COR-L47 (cell line): ENCODE results near the gene RFPL2.
"Not testable (repeated sequence)": the region's sequence is repeated elsewhere in the genome, so short reads cannot be mapped to it uniquely, and the experiment has no call there.

Experiments
- DNase-seq: peaks from one replicate; lab custom pipeline; 2025; lab: John Stamatoyannopoulos, UW

Gene RFPL2

DNA sequence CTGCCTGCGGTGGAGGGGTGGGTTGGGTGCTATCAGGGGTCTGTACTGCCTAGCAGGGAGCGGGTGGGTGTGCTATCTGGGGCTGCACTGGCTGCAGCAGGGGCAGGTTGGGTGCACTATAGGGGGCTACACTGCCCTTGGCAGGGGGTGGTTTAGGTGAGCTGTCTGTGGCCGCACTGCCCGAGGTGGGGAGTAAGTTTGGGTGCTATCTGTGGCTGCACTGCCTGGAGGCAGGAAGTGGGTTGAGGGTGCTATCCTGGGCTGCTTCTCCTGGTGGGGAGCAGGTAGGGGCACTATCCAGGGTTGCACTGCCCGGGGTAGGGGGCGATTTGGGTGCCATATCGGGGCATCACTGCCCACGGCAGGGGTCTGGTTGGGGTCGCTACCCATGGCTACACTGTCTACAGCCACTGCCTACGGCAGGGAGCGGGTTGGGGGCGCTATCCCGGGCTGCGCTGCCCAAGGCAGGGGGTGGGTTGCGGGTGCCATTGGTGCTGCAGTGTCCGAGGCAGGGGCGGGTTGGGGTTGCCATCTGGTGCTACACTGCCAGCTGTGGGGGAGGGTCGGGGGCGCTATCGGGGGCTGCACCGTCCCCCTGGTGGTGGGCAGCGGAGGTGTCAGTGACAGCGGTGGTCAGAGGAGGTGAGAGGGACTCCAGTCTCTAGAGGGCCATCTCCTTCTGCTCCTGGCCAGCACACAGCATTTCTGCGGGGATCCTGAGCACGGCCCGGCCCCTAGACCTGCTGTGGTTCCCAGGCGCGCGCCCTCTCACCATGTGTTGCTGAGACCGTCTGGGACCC lies 1.3 kb upstream of the RFPL2 start:
- DNase-seq, result no peak

DNA sequence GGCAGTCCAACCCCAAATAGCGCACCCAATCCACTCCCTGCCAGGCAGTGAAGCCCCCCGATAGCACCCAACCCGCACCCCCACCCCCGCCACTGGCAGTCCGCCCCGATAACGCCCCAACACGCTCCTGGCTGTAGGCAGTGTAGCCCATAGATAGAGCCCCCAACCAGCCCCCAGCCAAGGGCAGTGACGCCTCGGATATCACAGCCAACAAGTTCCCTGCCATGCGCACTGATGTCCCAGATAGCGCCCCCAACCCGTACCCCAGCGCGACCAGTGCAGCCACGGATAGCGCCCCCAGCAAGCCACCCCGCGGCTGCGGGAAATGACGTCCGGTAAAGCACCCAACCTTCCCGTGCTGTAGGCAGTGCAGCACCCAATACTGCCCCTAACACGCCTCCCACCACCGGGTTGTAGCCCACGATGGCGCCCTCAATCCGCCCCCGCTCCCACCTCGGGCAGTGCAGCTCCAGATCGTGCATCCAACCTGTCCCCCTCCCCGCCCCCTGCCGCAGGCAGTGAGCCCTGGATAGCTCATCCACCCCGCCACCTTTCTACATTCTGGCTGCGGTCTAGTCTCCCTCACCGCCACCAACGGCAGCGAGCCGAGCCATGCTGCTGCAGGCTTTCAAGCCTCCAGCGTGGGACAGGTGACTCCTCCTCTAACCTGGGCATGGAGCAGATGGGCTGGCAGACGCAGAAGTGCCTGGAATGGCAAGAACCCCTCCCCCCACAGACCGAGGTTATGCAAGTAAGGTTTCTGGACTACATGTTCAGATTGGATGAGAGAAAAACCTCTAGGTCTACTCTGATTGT lies 625 bp downstream of the RFPL2 start:
- DNase-seq, result peak; percentile 16

DNA sequence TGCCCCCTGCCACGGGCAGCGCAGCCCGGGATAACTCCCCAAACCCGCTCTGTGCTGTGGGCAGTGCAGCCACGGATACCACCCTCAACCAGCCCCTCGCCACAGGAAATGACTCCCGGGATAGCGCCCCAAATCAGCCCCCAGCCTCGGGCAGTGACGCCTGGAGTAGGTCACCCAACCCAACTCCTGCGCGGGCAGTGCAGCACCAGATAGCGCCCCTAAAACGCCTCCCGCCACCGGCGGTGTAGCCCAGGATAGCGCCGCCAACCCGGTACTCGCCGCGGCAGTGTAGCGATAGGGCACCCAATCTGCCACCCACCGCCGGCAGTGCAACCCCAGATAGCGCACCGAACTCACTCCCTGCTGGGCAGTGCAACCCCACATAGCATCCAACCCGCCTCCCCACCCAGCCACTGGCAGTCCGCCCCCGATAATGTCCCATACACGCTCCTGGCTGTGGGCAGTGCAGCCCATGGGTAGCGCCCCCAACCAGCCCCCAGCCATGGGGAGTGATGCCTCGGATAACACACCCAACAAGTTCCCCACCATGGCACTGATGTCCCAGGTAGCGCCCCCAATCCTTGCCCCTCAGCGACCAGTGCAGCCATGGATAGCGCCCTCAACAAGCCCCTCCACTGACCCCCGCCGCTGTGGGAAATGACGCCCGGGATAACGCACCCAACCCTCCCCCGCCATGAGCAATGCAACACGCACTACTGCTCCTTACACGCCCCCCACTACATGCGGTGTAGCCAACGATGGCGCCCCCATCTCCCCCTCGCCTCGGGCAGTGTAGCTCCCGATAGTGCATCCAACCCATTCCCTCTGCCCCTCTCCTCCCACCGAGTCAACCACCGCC lies 1.5 kb downstream of the RFPL2 start:
- DNase-seq, result no peak

- peak; percentile 76 for DNase-seq
These were observed 2.2 kb downstream of the RFPL2 start for GRCh38 chr22:32202539-32203180.

DNA sequence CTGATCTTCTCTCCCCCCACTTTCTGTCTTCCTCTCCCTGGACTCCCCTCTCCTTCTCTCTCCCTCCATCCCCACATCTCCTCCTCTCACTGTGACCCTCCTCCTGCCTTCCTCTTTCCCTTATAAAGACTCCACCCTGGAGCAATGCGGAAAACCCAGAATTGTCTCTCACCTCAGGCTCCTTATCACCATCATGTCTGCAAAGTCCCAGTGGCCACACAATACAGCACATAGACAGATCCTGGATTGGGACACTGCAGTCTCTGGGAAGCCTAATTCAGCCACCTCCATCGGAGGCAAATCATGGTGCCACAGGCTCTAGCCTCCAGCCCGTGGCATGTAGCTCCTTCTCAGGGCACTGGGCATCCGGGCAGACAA lies 2.7 kb downstream of the RFPL2 start:
- no peak for DNase-seq

- no peak for DNase-seq
These were observed 4.1 kb downstream of the RFPL2 start for GRCh38 chr22:32200752-32201151.

- DNase-seq, result no peak
These were observed 4.9 kb downstream of the RFPL2 start for GRCh38 chr22:32199961-32200360.

DNA sequence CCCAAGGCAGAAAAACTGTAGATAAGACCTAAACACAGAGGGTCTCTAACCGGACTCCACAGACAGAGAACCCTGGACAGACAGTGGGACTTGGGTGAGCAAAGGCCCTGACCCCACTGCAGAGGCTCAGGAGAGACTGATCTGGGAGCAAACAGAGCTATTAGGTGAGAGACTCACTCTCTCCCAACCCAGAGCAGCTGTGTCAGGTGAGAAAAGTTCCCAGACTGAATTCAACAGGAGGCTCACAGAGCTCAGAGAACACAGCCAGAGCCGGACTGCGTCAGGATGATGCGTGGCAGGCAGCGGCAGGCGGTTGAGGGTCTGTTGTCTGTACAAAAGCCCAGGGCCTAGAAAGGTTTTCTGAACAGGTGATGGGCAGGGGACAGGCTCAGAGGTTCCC lies 5.5 kb downstream of the RFPL2 start:
- no peak for DNase-seq

DNA sequence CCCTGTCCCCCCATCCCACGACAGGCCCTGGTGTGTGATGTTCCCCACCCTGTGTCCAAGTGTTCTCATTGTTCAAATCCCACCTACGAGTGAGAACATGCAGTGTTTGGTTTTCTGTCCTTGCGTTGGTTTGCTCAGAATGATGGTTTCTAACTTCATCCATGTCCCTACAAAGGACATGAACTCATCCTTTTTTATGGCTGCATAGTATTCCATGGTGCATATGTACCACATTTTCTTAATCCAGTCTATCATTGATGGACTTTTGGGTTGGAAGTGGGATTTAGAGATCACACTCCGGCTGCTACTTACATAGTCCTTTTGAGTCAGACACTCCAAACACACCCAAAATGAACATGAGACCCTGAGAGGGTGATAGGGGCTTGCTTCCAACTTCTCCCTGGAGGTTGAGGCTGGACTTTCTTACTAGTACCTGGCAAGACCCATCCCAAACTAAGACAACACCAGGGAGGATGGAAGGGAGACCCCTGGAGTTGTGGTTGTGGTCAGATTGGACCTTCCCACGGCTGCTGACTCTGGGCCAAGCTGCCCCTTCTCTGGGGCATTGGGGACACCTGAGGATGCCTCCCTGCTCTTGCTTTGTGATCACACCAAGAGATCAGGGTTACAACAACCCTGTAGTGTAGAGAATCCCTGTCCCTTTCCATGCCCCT lies 7.2 kb downstream of the RFPL2 start:
- not testable (repeated sequence) for DNase-seq

DNA sequence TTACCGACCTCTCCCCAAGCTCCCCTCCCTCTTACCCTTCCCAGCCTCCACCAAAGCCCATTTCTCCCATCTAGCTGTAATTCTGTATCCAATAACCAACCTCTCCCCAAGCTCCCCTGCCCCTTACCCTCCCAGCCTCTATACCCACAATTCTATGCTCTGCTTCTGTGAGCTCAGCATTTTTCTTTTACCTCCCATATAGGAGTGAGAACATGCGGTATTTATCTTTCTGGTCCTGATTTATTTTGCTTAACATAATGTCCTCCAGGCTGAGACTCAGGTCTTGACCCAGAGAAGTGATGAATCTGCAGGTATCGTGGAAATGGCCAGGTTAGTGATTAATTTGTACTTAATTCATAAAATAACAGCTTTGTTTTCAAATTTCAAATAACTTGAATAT lies 9.0 kb downstream of the RFPL2 start:
- DNase-seq, result not testable (repeated sequence)

DNA sequence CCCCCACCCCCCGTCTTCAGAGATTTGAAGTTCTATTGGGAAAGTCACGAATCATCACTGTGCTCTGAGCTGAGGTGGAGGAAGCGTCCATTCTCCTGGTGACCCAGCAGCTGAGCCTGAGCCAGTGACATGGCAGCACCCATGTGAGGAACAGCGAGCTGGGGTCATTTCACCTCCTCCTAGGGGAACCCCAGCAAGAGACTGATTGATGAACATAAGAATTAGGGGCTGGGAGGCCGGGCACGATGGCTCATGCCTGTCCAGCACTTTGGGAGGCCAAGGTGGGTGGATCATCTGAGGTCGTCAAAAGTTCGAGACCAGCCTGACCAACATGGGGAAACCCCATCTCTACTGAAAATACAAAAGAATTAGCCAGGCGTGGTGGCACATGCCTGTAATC lies 11.5 kb downstream of the RFPL2 start:
- DNase-seq, result not testable (repeated sequence)

DNA sequence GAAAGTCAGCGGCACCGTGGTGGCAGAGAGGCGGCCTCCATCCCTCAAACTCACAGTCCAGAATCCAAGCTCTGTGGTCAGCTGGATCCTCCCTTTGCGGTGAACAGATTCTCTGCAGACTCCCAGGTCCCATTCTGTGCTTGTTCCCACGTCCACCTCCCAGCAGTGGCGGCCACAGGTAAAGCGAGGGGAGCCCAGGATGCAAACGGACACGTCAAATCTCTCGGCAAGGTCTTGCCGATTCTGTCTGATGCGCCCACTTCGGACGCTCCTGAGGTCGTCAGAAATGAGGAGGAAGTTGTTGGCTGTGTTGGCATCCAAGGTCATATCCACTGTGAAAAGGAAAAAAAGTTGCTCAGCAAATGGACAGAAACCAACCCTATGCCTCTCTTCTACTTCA lies 13.9 kb downstream of the RFPL2 start:
- DNase-seq, result not testable (repeated sequence)

GRCh38 chr22:32185821-32186220 lies 19.1 kb downstream of the RFPL2 start:
- DNase-seq, result no peak

DNA sequence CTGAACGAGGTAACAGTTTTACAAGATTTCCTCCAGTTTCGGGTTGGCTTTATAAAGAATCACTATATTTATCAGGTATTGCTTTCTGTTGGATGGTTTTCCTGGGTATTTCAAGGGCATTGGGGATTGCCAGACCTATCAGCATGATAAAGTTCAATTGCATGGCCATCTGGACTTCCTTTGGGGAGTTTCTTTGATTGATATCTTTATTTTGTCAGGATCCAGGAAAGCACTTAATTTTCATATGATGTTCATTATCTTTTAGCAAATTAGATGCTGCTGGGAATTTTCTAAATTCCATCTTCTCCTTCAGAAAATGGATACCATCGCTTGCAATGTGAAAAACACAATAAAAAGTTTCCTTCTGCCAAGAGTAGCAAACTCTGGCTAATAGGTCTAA lies 21.2 kb downstream of the RFPL2 start:
- no peak for DNase-seq

DNA sequence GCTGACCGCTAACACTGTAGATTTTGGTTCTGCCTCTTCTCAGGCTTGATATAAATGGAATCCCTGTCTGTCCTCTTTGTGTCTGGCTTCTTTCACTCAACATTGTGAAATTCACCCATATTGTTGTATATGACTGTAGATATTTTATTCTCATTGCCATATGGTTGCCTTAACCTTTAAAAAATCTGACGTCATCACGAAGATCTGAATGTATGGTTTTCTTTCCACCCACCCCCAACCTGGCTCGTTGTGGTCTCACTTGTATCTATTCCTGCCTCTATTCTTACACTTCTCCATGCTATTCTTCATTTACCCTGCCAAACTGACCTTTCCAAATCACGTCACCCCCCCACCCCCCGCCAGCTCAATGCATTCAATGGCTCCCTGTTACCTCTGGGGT lies 23.8 kb downstream of the RFPL2 start:
- no peak for DNase-seq

DNA sequence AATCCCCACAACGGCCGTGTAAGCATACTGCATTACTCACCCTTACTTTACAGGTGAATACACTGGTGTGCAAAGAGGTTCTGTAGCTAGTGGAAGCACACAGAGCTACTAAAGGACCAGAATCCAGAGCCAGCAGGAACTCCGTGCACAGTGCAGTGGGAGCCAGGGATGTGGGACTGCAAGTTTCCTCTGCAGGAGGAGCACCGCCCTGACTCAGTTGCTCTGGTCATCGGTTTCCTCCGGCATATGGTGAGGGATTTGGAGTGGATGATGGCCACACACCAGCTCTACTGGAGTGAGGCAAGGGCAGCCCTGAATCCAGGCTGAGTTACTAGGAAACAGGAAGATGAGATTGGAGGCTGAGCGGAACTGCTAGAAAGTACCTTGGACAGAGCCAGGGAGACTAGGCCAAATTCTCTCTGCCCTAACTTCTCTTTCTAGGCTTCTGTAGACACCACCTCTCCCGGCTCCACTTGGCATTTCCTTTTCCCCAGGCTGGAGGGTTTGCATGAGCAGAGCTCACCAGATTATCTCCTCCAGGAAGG lies 27.6 kb downstream of the RFPL2 start:
- DNase-seq, result no peak

DNA sequence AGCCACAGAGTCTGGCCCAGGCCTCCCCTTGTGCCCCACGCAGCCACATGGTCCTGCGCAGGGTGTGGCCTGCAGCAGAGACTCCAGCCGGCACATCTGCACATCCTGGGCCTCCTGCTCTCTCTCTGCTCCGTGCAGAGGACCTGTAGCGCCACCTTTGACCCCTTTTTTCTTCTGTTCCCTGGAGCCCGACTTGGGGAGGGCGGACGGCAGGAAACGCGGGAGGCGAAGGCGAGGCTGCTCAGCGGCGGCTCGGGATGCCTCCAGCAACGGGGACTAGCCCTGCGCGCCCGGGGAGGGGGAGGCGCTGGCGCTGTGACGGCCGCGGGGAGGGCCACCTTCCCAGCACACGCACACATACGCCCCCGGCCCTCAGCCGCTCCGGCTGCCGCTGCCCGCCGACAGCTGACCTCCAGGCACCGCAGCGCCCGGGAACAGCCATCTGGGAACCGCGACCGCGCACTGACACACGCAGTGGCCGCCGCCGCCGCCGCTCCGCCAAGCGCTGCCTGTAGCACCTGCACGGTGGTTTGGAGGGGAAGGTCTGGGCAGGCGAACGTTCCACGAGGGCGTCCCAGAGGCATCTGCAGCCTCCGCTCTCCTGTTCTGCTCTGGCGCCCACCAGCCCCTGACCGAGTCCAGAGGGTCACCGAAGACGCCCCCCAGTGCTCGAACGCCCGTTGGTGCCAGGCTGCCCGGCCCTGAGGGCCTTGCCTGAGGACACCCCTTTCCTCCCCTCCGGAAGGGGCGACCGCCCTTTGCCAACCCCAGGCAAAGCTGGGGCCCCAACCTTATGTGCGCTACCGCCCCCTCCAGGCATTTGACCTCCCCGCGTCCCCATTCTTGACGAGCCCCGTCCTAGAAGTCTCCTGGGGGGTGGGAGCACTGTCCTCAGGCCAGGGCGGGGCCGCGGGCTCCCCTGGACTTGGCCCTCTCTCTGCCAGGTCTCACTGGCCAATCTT lies 28.9 kb downstream of the RFPL2 start:
- DNase-seq, result no peak

DNA sequence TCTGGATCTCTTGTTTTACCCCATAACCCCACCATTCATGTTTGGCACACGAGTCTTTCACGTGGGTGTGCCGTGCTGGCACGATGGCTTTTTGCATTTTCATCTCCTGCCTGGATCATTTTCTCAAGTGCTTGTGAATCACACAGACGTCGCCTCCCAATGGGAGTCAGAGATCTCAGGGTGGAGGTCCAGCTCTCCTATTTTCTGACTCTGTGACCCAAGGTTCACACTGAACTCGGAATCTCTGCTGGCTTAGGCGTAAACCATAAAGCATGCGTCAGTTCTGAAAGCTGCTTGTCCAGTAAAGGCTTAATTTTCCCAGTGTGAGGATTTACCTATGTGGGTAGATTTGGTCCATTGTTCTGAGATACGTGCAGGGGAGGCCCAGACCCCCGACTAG lies 29.8 kb downstream of the RFPL2 start:
- no peak for DNase-seq

- no peak for DNase-seq
These were observed 39.2 kb downstream of the RFPL2 start for GRCh38 chr22:32165681-32166080.
